ENCODE results near the gene ABHD16B. TPM values are rescaled to one million over a fixed set of nuclear protein-coding genes. Genes with fewer than 3 reads are reported as not detected.

The ABHD16B gene
- total and polyA plus RNA-seq, 2 of the 13 experiments (the other 11 are each of a cell fraction or from before 2014, with no cell fraction given): not detected

- TF ChIP-seq, protein P1, sequence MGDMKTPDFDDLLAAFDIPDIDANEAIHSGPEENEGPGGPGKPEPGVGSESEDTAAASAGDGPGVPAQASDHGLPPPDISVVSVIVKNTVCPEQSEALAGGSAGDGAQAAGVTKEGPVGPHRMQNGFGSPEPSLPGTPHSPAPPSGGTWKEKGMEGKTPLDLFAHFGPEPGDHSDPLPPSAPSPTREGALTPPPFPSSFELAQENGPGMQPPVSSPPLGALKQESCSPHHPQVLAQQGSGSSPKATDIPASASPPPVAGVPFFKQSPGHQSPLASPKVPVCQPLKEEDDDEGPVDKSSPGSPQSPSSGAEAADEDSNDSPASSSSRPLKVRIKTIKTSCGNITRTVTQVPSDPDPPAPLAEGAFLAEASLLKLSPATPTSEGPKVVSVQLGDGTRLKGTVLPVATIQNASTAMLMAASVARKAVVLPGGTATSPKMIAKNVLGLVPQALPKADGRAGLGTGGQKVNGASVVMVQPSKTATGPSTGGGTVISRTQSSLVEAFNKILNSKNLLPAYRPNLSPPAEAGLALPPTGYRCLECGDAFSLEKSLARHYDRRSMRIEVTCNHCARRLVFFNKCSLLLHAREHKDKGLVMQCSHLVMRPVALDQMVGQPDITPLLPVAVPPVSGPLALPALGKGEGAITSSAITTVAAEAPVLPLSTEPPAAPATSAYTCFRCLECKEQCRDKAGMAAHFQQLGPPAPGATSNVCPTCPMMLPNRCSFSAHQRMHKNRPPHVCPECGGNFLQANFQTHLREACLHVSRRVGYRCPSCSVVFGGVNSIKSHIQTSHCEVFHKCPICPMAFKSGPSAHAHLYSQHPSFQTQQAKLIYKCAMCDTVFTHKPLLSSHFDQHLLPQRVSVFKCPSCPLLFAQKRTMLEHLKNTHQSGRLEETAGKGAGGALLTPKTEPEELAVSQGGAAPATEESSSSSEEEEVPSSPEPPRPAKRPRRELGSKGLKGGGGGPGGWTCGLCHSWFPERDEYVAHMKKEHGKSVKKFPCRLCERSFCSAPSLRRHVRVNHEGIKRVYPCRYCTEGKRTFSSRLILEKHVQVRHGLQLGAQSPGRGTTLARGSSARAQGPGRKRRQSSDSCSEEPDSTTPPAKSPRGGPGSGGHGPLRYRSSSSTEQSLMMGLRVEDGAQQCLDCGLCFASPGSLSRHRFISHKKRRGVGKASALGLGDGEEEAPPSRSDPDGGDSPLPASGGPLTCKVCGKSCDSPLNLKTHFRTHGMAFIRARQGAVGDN (CRISPR knock-in tag; IDR thresholded peaks at IDR 0.05): peak; percentile 2
- no peak for TF ChIP-seq ZNF20 (CRISPR knock-in tag; IDR thresholded peaks at IDR 0.05)
- TF ChIP-seq, protein P2, sequence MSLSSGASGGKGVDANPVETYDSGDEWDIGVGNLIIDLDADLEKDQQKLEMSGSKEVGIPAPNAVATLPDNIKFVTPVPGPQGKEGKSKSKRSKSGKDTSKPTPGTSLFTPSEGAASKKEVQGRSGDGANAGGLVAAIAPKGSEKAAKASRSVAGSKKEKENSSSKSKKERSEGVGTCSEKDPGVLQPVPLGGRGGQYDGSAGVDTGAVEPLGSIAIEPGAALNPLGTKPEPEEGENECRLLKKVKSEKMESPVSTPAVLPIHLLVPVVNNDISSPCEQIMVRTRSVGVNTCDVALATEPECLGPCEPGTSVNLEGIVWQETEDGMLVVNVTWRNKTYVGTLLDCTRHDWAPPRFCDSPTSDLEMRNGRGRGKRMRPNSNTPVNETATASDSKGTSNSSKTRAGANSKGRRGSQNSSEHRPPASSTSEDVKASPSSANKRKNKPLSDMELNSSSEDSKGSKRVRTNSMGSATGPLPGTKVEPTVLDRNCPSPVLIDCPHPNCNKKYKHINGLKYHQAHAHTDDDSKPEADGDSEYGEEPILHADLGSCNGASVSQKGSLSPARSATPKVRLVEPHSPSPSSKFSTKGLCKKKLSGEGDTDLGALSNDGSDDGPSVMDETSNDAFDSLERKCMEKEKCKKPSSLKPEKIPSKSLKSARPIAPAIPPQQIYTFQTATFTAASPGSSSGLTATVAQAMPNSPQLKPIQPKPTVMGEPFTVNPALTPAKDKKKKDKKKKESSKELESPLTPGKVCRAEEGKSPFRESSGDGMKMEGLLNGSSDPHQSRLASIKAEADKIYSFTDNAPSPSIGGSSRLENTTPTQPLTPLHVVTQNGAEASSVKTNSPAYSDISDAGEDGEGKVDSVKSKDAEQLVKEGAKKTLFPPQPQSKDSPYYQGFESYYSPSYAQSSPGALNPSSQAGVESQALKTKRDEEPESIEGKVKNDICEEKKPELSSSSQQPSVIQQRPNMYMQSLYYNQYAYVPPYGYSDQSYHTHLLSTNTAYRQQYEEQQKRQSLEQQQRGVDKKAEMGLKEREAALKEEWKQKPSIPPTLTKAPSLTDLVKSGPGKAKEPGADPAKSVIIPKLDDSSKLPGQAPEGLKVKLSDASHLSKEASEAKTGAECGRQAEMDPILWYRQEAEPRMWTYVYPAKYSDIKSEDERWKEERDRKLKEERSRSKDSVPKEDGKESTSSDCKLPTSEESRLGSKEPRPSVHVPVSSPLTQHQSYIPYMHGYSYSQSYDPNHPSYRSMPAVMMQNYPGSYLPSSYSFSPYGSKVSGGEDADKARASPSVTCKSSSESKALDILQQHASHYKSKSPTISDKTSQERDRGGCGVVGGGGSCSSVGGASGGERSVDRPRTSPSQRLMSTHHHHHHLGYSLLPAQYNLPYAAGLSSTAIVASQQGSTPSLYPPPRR (CRISPR knock-in tag; IDR thresholded peaks at IDR 0.05; ENCODE audit: borderline replicate concordance): 0 out of 2 replicates have a peak, but pooled peaks have one; percentile 36
- TF ChIP-seq HNF1B (CRISPR knock-in tag; IDR thresholded peaks at IDR 0.05): peak; percentile 45; the same call in 1 of the 2 replicates
- no peak for TF ChIP-seq MAZ (IDR thresholded peaks at IDR 0.05; ENCODE audit: borderline replicate concordance, low read depth, low read length)
- TF ChIP-seq MAZ (CRISPR knock-in tag; IDR thresholded peaks at IDR 0.05; ENCODE audit: low read depth): 0 out of 2 replicates have a peak, but pooled peaks have one; percentile 50
- TF ChIP-seq NBN (conservative IDR thresholded peaks at IDR 0.05): no peak
- TF ChIP-seq ZNF382 (CRISPR knock-in tag; IDR thresholded peaks at IDR 0.05; ENCODE audit: borderline replicate concordance): no peak
- no peak for TF ChIP-seq ISX (CRISPR knock-in tag; conservative IDR thresholded peaks at IDR 0.05)
- no peak for TF ChIP-seq POGZ (CRISPR knock-in tag; IDR thresholded peaks at IDR 0.05)
- TF ChIP-seq AHR (CRISPR knock-in tag; IDR thresholded peaks at IDR 0.05): 0 out of 2 replicates have a peak, but pooled peaks have one; percentile 41
- peak; percentile 56; the same call in 1 of the 2 replicates for TF ChIP-seq ZNF501 (CRISPR knock-in tag; IDR thresholded peaks at IDR 0.05)
- TF ChIP-seq, protein P3, sequence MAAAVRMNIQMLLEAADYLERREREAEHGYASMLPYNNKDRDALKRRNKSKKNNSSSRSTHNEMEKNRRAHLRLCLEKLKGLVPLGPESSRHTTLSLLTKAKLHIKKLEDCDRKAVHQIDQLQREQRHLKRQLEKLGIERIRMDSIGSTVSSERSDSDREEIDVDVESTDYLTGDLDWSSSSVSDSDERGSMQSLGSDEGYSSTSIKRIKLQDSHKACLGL (CRISPR knock-in tag; IDR thresholded peaks at IDR 0.05): peak; percentile 32
- no peak for TF ChIP-seq NFYC (CRISPR knock-in tag; IDR thresholded peaks at IDR 0.05)
- TF ChIP-seq, protein P4, sequence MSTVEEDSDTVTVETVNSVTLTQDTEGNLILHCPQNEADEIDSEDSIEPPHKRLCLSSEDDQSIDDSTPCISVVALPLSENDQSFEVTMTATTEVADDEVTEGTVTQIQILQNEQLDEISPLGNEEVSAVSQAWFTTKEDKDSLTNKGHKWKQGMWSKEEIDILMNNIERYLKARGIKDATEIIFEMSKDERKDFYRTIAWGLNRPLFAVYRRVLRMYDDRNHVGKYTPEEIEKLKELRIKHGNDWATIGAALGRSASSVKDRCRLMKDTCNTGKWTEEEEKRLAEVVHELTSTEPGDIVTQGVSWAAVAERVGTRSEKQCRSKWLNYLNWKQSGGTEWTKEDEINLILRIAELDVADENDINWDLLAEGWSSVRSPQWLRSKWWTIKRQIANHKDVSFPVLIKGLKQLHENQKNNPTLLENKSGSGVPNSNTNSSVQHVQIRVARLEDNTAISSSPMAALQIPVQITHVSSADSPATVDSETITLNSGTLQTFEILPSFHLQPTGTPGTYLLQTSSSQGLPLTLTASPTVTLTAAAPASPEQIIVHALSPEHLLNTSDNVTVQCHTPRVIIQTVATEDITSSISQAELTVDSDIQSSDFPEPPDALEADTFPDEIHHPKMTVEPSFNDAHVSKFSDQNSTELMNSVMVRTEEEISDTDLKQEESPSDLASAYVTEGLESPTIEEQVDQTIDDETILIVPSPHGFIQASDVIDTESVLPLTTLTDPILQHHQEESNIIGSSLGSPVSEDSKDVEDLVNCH (CRISPR knock-in tag; IDR thresholded peaks at IDR 0.05): no peak
Observed at GRCh38 chr20:63855363-63856097, 5.8 kb upstream of the ABHD16B start (continued).

Data from HepG2 (cell line).